A673 (cell line): ENCODE data around the gene ZNRF3.

Source experiments
- EZH2 ChIP-seq: fragments of 200-600 bp; sonication (generic); IDR thresholded peaks from 2 replicates; pipeline ENCODE4 v1.6.1; 2017; ENCODE audit warnings: borderline replicate concordance, low read depth, mild to moderate bottlenecking, mixed read lengths, antibody characterized with exemption, low read length; ENCODE audit not compliant: poor library complexity, severe bottlenecking
- TF ChIP-seq, protein P1 (sequence below): fragments of 300-800, 200-600 bp; sonication (generic); conservative IDR thresholded peaks from 2 replicates; pipeline ENCODE4 v1.5.1; 2017; ENCODE audit warnings: low read depth, mild to moderate bottlenecking, antibody characterized with exemption, low read length, moderate library complexity, mixed read lengths

DNA sequence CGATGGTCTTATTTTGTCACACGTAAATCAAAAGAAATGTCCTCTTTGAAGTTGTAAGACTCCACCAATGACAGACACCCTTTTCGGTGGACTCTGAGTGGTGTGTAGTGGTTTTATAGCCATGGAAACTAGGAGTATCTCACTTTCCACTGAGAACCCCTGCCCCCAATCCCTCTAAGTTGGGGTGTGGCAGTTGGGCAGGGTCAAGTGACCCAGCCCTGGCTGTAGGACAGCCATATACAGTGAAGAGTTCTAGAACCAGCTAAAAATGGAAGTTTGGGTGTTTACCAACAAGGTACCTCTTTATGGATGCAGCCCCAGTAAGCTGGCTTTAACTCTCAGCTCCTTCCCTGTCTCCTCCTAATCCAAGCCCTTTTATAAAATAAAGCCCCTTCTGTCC, 173.1 kb downstream of the ZNRF3 start:
- TF ChIP-seq, protein P1, sequence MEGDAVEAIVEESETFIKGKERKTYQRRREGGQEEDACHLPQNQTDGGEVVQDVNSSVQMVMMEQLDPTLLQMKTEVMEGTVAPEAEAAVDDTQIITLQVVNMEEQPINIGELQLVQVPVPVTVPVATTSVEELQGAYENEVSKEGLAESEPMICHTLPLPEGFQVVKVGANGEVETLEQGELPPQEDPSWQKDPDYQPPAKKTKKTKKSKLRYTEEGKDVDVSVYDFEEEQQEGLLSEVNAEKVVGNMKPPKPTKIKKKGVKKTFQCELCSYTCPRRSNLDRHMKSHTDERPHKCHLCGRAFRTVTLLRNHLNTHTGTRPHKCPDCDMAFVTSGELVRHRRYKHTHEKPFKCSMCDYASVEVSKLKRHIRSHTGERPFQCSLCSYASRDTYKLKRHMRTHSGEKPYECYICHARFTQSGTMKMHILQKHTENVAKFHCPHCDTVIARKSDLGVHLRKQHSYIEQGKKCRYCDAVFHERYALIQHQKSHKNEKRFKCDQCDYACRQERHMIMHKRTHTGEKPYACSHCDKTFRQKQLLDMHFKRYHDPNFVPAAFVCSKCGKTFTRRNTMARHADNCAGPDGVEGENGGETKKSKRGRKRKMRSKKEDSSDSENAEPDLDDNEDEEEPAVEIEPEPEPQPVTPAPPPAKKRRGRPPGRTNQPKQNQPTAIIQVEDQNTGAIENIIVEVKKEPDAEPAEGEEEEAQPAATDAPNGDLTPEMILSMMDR = no peak
- no peak for TF ChIP-seq EZH2
